ENCODE data around the gene ST6GALNAC3.

The ST6GALNAC3 gene

GRCh38 chr1:76285578-76286135 is 211.1 kb downstream of the ST6GALNAC3 start:
- no peaks in the 10 kb centered on the region for H3K9me2 ChIP-seq (replicated peaks; ENCODE audit: control insufficient read depth, low read length)
- TF ChIP-seq EZH2phosphoT487 (IDR thresholded peaks at IDR 0.05; ENCODE audit: borderline replicate concordance, low read length) = no peak
- TF ChIP-seq CTCF (IDR thresholded peaks at IDR 0.05; ENCODE audit: low read depth, low read length, poor library complexity, severe bottlenecking) = no peak
- no peak overlapping the region for H3K4me2 ChIP-seq (ENCODE audit: low read length)
- H3K36me3 ChIP-seq (ENCODE audit: control insufficient read depth, low read length) = no peaks in the 10 kb centered on the region
- no peak overlapping the region for H3K4me3 ChIP-seq (ENCODE audit: low read length)
- H3K79me2 ChIP-seq (ENCODE audit: control insufficient read depth, low read length) = no peaks in the 10 kb centered on the region
- no peaks in the 10 kb centered on the region for H3K9me3 ChIP-seq (ENCODE audit: control insufficient read depth, insufficient read depth, low read length)
- H3F3A ChIP-seq (ENCODE audit: control insufficient read depth, insufficient read depth) = no peaks in the 10 kb centered on the region
- H3K27ac ChIP-seq (ENCODE audit: low read depth, low read length) = no peak overlapping the region
- H4K20me1 ChIP-seq (ENCODE audit: control insufficient read depth, insufficient read depth, low read depth, low read length) = no peaks in the 10 kb centered on the region
- no peaks in the 10 kb centered on the region for H3K27me3 ChIP-seq (ENCODE audit: control insufficient read depth, low read length)
- peaks cover 18% of the 10 kb centered on the region for H3K4me1 ChIP-seq (ENCODE audit: control insufficient read depth, low read length)

- TF ChIP-seq CTCF (IDR thresholded peaks at IDR 0.05; ENCODE audit: low read depth, low read length, poor library complexity, severe bottlenecking) = no peak
- TF ChIP-seq EZH2phosphoT487 (IDR thresholded peaks at IDR 0.05; ENCODE audit: borderline replicate concordance, low read length) = no peak
- Histone ChIP-seq H3K4me3 (ENCODE audit: low read length) (no peak overlapping the region), H3F3A (ENCODE audit: control insufficient read depth, insufficient read depth) (no peaks in the 10 kb centered on the region), H3K4me2 (ENCODE audit: low read length) (no peak overlapping the region), H3K4me1 (ENCODE audit: control insufficient read depth, low read length) (peaks cover 29% of the 10 kb centered on the region), H3K79me2 (ENCODE audit: control insufficient read depth, low read length) (no peaks in the 10 kb centered on the region), H3K9me2 (replicated peaks; ENCODE audit: control insufficient read depth, low read length) (no peaks in the 10 kb centered on the region), H4K20me1 (ENCODE audit: control insufficient read depth, insufficient read depth, low read depth, low read length) (no peaks in the 10 kb centered on the region), H3K27ac (ENCODE audit: low read depth, low read length) (no peak overlapping the region), H3K27me3 (ENCODE audit: control insufficient read depth, low read length) (no peaks in the 10 kb centered on the region), H3K9me3 (ENCODE audit: control insufficient read depth, insufficient read depth, low read length) (no peaks in the 10 kb centered on the region), H3K36me3 (ENCODE audit: control insufficient read depth, low read length) (no peaks in the 10 kb centered on the region)
Measured at GRCh38 chr1:76287917-76288316, 213.4 kb downstream of the ST6GALNAC3 start.

GRCh38 chr1:76288758-76289483 is 214.4 kb downstream of the ST6GALNAC3 start:
- no peaks in the 10 kb centered on the region for H3F3A ChIP-seq (ENCODE audit: control insufficient read depth, insufficient read depth)
- H4K20me1 ChIP-seq (ENCODE audit: control insufficient read depth, insufficient read depth, low read depth, low read length) = no peaks in the 10 kb centered on the region
- TF ChIP-seq CTCF (IDR thresholded peaks at IDR 0.05; ENCODE audit: low read depth, low read length, poor library complexity, severe bottlenecking) (no peak), EZH2phosphoT487 (IDR thresholded peaks at IDR 0.05; ENCODE audit: borderline replicate concordance, low read length) (no peak)
- peaks cover 39% of the 10 kb centered on the region for H3K4me1 ChIP-seq (ENCODE audit: control insufficient read depth, low read length)
- H3K36me3 ChIP-seq (ENCODE audit: control insufficient read depth, low read length) = no peaks in the 10 kb centered on the region
- no peak overlapping the region for H3K4me3 ChIP-seq (ENCODE audit: low read length)
- H3K9me2 ChIP-seq (replicated peaks; ENCODE audit: control insufficient read depth, low read length) = no peaks in the 10 kb centered on the region
- H3K9me3 ChIP-seq (ENCODE audit: control insufficient read depth, insufficient read depth, low read length) = no peaks in the 10 kb centered on the region
- no peaks in the 10 kb centered on the region for H3K27me3 ChIP-seq (ENCODE audit: control insufficient read depth, low read length)
- no peaks in the 10 kb centered on the region for H3K79me2 ChIP-seq (ENCODE audit: control insufficient read depth, low read length)
- no peak overlapping the region for H3K4me2 ChIP-seq (ENCODE audit: low read length)
- H3K27ac ChIP-seq (ENCODE audit: low read depth, low read length) = no peak overlapping the region
